Caki2 (cell line): Measurements from ENCODE around the gene ERCC1. TPM values are rescaled to one million over a fixed set of nuclear protein-coding genes. Genes with fewer than 3 reads are reported as not detected.

Experiments used
- total RNA-seq: library from RNA; depleted of rRNA; stranded (reverse); fragments of >200 nt; shearing (Covaris generic); gene quantifications from 2 replicates; pipeline ENCODE4 v1.2.3, GENCODE V29; 2014; ENCODE audit warnings: low replicate concordance; rRNA removed

ERCC1 gene
- total RNA-seq, 1 experiment from 2014 or later: 120 TPM

Other genes starting within 250 kb of the ERCC1 start
- gene TRAPPC6A, start 245.7 kb downstream of the ERCC1 start, total RNA-seq: 46.7 and 82.4 TPM in 2 replicates
- gene BLOC1S3, start 245.1 kb downstream of the ERCC1 start, total RNA-seq: 10.2 and 13.3 TPM in 2 replicates
- gene EXOC3L2, start 178.5 kb downstream of the ERCC1 start, total RNA-seq: not detected in 2 replicates
- gene MARK4, start 172.6 kb downstream of the ERCC1 start, total RNA-seq: 10.4 and 24.1 TPM in 2 replicates
- not detected in 2 replicates for gene CKM, start 101.0 kb downstream of the ERCC1 start, total RNA-seq
- 12.2 and 33.5 TPM in 2 replicates for gene KLC3, start 83.2 kb downstream of the ERCC1 start, total RNA-seq
- 22.9 and 32.9 TPM in 2 replicates for gene ERCC2, start 53.3 kb downstream of the ERCC1 start, total RNA-seq
- 10.1 and 30.6 TPM in 2 replicates for gene PPP1R13L, start 18.8 kb downstream of the ERCC1 start, total RNA-seq
- gene POLR1G, start 17.3 kb downstream of the ERCC1 start, total RNA-seq: 32.3 and 33.2 TPM in 2 replicates
- 2.5 and 3.2 TPM in 2 replicates for gene FOSB, start 44.1 kb upstream of the ERCC1 start, total RNA-seq
- 15.1 and 18.0 TPM in 2 replicates for gene RTN2, start 73.1 kb upstream of the ERCC1 start, total RNA-seq
- gene PPM1N, start 74.5 kb upstream of the ERCC1 start, total RNA-seq: 35.2 and 37.5 TPM in 2 replicates
- 98.9 and 123 TPM in 2 replicates for gene VASP, start 83.6 kb upstream of the ERCC1 start, total RNA-seq
- gene OPA3, start 160.9 kb upstream of the ERCC1 start, total RNA-seq: 9.4 and 14.1 TPM in 2 replicates
- not detected in 2 replicates for gene GPR4, start 178.3 kb upstream of the ERCC1 start, total RNA-seq
- 36.2 and 59.8 TPM in 2 replicates for gene EML2, start 215.5 kb upstream of the ERCC1 start, total RNA-seq
- gene GIPR, start 244.3 kb upstream of the ERCC1 start, total RNA-seq: 0.44 TPM in 1 of 2 replicates, not detected in the other